Fibroblast of mammary gland (primary cell): ENCODE data around the gene HPCAL1.

Source experiments
- DNase-seq: peaks from one replicate; pipeline ENCODE4 v3.0.0-alpha.2; 2010; ENCODE audit warnings: low read depth
- H3K4me3 ChIP-seq: 2 replicates; pipeline ENCODE4 v1.5.1; 2011; ENCODE audit warnings: low read depth, mild to moderate bottlenecking, low read length, moderate library complexity; ENCODE audit not compliant: control insufficient read depth
- TF ChIP-seq, protein P1 (sequence below): conservative IDR thresholded peaks from 2 replicates; pipeline ENCODE4 v1.5.1; 2011; ENCODE audit warnings: low read depth, low read length, inconsistent platforms; ENCODE audit not compliant: control insufficient read depth, insufficient read depth

The HPCAL1 gene

DNA sequence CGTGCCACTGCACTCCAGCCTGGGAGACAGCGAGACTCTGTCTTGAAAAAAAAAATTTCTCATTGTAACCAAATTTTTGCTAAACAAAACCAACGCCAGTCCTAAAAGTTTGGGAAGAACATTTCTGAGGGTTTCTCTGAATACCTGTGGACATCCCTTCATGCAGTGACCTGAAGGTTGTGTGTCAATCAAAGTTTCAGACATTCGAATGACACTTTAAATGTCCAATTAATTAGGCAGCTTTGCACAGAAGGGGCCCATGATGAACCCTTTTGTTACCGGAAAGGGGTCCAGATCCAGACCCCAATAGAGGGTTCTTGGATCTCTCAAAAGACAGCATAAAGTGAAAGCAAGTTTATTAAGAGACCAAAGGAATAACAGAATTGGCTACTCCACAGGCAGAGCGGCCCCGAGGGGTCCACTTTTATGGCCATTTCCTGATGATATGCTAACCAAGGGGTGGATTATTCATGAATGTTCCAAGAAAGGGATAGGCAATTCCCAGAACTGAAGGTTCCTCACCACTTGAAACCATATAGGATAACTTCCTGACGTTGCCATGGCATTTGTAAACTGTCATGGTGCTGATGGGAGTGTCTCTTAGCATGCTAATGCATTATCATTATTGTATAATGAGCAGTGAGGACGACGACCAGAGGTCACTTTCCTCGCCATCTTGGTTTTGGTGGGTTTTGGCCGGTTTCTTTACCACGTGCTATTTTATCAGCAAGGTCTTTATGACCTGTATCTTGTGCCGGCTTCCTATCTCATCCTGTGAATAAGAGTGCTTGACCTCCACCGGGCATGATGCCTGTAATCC is 27.5 kb upstream of the HPCAL1 start:
- no peak for DNase-seq
- TF ChIP-seq, protein P1, sequence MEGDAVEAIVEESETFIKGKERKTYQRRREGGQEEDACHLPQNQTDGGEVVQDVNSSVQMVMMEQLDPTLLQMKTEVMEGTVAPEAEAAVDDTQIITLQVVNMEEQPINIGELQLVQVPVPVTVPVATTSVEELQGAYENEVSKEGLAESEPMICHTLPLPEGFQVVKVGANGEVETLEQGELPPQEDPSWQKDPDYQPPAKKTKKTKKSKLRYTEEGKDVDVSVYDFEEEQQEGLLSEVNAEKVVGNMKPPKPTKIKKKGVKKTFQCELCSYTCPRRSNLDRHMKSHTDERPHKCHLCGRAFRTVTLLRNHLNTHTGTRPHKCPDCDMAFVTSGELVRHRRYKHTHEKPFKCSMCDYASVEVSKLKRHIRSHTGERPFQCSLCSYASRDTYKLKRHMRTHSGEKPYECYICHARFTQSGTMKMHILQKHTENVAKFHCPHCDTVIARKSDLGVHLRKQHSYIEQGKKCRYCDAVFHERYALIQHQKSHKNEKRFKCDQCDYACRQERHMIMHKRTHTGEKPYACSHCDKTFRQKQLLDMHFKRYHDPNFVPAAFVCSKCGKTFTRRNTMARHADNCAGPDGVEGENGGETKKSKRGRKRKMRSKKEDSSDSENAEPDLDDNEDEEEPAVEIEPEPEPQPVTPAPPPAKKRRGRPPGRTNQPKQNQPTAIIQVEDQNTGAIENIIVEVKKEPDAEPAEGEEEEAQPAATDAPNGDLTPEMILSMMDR, result no peak
- no peak overlapping the region for H3K4me3 ChIP-seq

DNA sequence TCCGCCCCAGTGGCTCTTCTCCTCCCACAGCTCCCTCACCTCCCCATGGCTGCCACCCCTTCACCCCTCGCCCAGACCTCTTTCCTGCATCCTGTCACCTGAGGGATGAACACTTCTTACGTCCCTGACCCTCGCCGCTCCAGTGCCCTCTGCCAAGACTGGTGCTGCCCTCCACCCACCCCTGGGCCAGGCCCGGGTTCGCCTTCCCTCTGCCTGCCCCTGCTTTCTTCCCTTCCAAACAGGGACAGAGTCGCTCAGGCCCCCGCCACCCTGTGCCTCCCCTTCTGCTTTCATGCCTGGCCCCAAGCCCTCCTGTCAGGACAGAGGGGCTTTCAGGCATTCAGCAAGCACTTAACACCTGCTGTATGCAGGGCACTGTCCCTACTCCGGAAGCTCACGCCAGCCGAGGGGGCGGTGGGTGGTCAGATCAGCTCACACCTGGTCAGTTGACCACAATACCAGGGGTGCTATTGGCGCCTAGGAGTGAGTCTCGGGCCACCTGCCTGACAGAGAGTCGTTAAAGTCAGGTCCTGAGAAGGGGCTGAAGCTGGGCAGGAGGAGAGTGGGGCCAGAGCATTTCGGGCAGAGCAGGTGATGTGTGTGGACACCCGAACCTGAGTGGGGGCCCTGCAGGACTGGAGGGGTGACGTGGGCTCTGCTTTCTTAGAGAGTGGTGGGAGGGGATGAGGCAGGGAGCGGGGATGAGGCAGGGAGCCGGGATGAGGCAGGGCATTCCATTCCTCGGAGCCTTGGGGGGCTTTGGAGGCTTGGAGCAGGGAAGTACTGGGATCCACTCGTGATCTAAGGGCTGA is 26.0 kb upstream of the HPCAL1 start:
- TF ChIP-seq, protein P1, result no peak
- no peak overlapping the region for H3K4me3 ChIP-seq
- no peak for DNase-seq

DNA sequence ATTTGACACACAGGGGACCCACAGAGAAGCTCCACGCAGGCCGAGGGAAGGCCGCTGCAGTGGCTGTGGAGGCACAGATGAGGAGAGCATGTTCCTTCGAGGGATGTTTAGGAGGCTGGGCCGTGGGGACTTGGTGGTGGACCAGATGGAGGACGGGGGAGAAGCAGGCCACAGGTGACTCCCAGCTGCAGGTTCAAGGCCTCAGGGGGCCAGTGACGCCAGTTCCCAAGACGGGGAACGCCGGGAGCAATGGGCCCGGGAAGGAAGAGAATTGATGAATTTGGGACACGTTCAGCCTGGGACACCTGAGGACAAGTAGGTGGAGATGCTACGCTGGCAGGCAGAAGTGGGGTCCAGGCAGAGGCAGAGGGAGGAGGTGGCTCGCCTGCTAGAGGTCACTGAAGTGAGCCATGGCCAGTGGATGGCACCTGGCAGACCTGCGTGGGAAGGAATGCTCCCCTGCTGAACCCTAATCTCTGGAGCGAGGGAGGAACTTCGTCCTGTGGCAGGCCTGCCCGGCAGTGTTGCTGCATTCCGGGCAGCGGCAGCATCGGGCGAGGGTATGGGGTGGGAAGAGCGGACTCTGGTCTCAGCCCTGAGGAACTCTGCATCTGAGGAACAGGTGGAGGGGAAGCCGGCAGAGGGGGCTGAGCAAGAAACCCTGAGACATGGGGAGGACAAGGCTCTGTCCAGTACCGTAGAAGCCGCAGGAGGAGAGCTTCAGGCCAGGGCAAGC is 25.2 kb upstream of the HPCAL1 start:
- H3K4me3 ChIP-seq, result no peak overlapping the region
- TF ChIP-seq, protein P1, result no peak
- DNase-seq, result no peak

- no peak overlapping the region for H3K4me3 ChIP-seq
- DNase-seq, result peak; percentile 94
- TF ChIP-seq, protein P1, result no peak
These were observed 24.5 kb upstream of the HPCAL1 start for GRCh38 chr2:10278029-10278762.

DNA sequence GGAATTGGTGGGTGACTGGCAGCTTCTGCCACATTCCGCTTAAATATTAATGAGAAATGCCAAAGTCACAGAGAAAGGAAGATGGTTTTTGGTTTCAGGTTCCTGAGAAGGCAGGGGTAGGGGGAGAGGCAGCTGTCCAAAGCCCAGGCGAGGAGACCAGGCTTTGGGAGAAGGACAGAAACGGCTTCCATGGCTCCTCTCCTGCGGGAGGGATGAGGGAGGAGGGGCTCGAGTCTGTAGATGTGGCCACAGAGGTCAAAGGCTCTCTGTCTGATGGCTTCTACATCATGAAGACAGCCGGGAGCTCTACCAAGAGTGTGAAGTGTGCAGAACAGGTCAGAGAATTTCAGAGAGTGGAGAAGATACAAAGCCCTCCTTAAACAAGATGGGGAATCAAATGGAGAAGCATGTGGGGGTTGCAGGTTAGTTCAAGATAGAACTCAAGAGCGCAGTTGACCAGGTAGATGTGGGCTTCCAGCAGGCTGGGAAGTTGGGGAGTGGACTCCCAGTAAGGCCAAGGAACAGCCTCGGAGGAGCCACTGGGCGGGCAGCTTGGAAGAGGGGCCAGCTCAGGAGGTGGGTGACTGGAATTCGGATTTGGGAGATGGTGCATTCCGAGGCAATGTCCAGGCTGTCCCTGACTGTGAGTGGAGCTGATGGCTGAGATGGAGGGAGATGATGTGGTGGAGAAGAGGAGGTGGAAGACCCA is 23.8 kb upstream of the HPCAL1 start:
- no peak overlapping the region for H3K4me3 ChIP-seq
- TF ChIP-seq, protein P1, result no peak

GRCh38 chr2:10279472-10279870 is 23.2 kb upstream of the HPCAL1 start:
- TF ChIP-seq, protein P1, result no peak
- no peak overlapping the region for H3K4me3 ChIP-seq
- DNase-seq, result no peak

More for the DNA sequence above, 23.8 kb upstream of the HPCAL1 start:
- DNase-seq, result peak; percentile 31
